Measurements from ENCODE around the gene HDGFL1. TPM values are rescaled to one million over a fixed set of nuclear protein-coding genes. Genes with fewer than 3 reads are reported as not detected.

Gene HDGFL1
- total and polyA plus RNA-seq, 2 experiments from 2014 or later = not detected

DNA sequence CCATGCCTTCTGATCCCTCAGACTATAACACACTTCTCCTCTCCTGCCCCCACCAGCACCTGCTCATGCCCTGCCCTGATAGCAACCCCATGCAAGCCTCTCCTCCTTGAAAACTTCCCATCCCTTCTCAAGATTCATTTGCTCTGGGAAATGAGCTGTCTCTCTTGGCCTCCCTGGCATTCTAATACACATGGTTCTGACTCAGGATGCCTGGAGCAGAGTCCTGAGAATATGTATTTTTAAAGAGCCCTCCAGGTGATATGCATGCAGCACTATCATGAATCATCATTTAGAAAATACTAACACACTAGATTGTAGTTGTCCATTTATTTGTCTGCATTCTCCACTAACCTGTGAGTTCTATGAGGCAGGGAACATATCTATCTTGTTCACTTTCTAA is 26.6 kb downstream of the HDGFL1 start:
- Histone ChIP-seq H3K4me1 (ENCODE audit: insufficient read depth) (no peaks in the 10 kb centered on the region), H4K20me1 (replicated peaks; ENCODE audit: insufficient read depth) (no peaks in the 10 kb centered on the region), H3K4me2 (no peak overlapping the region), H2AFZ (no peak overlapping the region), H3K9me2 (ENCODE audit: insufficient read depth) (peaks cover 8% of the 10 kb centered on the region), H3K27ac (ENCODE audit: low read depth) (no peak overlapping the region), H3K27me3 (ENCODE audit: insufficient read depth) (no peaks in the 10 kb centered on the region), H3F3A (replicated peaks; ENCODE audit: low read depth) (no peaks in the 10 kb centered on the region), H3K36me3 (ENCODE audit: insufficient read depth) (no peaks in the 10 kb centered on the region), H3K4me3 (no peak overlapping the region), H3K79me2 (replicated peaks; ENCODE audit: insufficient read depth) (no peaks in the 10 kb centered on the region)
- Mint-ChIP-seq H3K27me3 (ENCODE audit: insufficient read depth, low read depth, poor library complexity) (no peaks in the 10 kb centered on the region), H3K4me1 (peaks cover 7% of the 10 kb centered on the region; the same call in 2 of the 3 replicates), H3K9me3 (no peaks in the 10 kb centered on the region; the same call in 2 of the 3 replicates), H3K27ac (no peak overlapping the region), H3K4me3 (no peak overlapping the region), H3K36me3 (ENCODE audit: low read depth) (no peaks in the 10 kb centered on the region; the same call in 2 of the 3 replicates)
- TF ChIP-seq CREB1 (CRISPR knock-in tag; IDR thresholded peaks at IDR 0.05; ENCODE audit: low read depth) = no peak
- no peak for TF ChIP-seq EZH2phosphoT487 (IDR thresholded peaks at IDR 0.05; ENCODE audit: unreplicated experiment)
- TF ChIP-seq ZNF331 (CRISPR knock-in tag; IDR thresholded peaks at IDR 0.05; ENCODE audit: low read depth) = no peak
- TF ChIP-seq CTCF (conservative IDR thresholded peaks at IDR 0.05; ENCODE audit: low read depth in 2 of 2) = no peak
- TF ChIP-seq ETS1 (IDR thresholded peaks at IDR 0.05) = no peak
- TF ChIP-seq STAT1 (IDR thresholded peaks at IDR 0.05; ENCODE audit: unreplicated experiment) = no peak
- no peak for TF ChIP-seq POLR2AphosphoS5 (IDR thresholded peaks at IDR 0.05; ENCODE audit: low read depth)
- TF ChIP-seq, protein P1, sequence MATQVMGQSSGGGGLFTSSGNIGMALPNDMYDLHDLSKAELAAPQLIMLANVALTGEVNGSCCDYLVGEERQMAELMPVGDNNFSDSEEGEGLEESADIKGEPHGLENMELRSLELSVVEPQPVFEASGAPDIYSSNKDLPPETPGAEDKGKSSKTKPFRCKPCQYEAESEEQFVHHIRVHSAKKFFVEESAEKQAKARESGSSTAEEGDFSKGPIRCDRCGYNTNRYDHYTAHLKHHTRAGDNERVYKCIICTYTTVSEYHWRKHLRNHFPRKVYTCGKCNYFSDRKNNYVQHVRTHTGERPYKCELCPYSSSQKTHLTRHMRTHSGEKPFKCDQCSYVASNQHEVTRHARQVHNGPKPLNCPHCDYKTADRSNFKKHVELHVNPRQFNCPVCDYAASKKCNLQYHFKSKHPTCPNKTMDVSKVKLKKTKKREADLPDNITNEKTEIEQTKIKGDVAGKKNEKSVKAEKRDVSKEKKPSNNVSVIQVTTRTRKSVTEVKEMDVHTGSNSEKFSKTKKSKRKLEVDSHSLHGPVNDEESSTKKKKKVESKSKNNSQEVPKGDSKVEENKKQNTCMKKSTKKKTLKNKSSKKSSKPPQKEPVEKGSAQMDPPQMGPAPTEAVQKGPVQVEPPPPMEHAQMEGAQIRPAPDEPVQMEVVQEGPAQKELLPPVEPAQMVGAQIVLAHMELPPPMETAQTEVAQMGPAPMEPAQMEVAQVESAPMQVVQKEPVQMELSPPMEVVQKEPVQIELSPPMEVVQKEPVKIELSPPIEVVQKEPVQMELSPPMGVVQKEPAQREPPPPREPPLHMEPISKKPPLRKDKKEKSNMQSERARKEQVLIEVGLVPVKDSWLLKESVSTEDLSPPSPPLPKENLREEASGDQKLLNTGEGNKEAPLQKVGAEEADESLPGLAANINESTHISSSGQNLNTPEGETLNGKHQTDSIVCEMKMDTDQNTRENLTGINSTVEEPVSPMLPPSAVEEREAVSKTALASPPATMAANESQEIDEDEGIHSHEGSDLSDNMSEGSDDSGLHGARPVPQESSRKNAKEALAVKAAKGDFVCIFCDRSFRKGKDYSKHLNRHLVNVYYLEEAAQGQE (IDR thresholded peaks at IDR 0.05; ENCODE audit: unreplicated experiment) = no peak
- no peak for TF ChIP-seq EZH2 (IDR thresholded peaks at IDR 0.05; ENCODE audit: low read depth, unreplicated experiment)
- no peak for TF ChIP-seq ZNF114 (CRISPR knock-in tag; IDR thresholded peaks at IDR 0.05)
- TF ChIP-seq NANOG (IDR thresholded peaks at IDR 0.05; ENCODE audit: borderline replicate concordance) = no peak
- TF ChIP-seq, protein P2, sequence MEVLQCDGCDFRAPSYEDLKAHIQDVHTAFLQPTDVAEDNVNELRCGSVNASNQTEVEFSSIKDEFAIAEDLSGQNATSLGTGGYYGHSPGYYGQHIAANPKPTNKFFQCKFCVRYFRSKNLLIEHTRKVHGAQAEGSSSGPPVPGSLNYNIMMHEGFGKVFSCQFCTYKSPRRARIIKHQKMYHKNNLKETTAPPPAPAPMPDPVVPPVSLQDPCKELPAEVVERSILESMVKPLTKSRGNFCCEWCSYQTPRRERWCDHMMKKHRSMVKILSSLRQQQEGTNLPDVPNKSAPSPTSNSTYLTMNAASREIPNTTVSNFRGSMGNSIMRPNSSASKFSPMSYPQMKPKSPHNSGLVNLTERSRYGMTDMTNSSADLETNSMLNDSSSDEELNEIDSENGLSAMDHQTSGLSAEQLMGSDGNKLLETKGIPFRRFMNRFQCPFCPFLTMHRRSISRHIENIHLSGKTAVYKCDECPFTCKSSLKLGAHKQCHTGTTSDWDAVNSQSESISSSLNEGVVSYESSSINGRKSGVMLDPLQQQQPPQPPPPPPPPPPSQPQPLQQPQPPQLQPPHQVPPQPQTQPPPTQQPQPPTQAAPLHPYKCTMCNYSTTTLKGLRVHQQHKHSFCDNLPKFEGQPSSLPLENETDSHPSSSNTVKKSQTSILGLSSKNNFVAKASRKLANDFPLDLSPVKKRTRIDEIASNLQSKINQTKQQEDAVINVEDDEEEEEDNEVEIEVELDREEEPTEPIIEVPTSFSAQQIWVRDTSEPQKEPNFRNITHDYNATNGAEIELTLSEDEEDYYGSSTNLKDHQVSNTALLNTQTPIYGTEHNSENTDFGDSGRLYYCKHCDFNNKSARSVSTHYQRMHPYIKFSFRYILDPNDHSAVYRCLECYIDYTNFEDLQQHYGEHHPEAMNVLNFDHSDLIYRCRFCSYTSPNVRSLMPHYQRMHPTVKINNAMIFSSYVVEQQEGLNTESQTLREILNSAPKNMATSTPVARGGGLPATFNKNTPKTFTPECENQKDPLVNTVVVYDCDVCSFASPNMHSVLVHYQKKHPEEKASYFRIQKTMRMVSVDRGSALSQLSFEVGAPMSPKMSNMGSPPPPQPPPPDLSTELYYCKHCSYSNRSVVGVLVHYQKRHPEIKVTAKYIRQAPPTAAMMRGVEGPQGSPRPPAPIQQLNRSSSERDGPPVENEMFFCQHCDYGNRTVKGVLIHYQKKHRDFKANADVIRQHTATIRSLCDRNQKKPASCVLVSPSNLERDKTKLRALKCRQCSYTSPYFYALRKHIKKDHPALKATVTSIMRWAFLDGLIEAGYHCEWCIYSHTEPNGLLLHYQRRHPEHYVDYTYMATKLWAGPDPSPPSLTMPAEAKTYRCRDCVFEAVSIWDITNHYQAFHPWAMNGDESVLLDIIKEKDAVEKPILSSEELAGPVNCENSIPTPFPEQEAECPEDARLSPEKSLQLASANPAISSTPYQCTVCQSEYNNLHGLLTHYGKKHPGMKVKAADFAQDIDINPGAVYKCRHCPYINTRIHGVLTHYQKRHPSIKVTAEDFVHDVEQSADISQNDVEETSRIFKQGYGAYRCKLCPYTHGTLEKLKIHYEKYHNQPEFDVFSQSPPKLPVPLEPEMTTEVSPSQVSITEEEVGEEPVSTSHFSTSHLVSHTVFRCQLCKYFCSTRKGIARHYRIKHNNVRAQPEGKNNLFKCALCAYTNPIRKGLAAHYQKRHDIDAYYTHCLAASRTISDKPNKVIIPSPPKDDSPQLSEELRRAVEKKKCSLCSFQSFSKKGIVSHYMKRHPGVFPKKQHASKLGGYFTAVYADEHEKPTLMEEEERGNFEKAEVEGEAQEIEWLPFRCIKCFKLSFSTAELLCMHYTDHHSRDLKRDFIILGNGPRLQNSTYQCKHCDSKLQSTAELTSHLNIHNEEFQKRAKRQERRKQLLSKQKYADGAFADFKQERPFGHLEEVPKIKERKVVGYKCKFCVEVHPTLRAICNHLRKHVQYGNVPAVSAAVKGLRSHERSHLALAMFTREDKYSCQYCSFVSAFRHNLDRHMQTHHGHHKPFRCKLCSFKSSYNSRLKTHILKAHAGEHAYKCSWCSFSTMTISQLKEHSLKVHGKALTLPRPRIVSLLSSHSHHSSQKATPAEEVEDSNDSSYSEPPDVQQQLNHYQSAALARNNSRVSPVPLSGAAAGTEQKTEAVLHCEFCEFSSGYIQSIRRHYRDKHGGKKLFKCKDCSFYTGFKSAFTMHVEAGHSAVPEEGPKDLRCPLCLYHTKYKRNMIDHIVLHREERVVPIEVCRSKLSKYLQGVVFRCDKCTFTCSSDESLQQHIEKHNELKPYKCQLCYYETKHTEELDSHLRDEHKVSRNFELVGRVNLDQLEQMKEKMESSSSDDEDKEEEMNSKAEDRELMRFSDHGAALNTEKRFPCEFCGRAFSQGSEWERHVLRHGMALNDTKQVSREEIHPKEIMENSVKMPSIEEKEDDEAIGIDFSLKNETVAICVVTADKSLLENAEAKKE (CRISPR knock-in tag; IDR thresholded peaks at IDR 0.05) = no peak
- no peak for TF ChIP-seq JUNB (IDR thresholded peaks at IDR 0.05; ENCODE audit: unreplicated experiment)
- ATAC-seq (no peak), DNase-seq (ENCODE audit: low spot score) (no peak)
